ENCODE results near the gene ANOS1. TPM values are rescaled to one million over a fixed set of nuclear protein-coding genes. Genes with fewer than 3 reads are reported as not detected.
A peak's percentile ranks its signal among the peaks of the same experiment; 100 is the strongest.

ANOS1 gene
- total RNA-seq, 1 experiment from 2014 or later, result 6.6 TPM

- DNase-seq (ENCODE audit: low spot score), result no peak
These were observed 11.8 kb downstream of the ANOS1 start for GRCh38 chrX:8720136-8720535.

- DNase-seq (ENCODE audit: low spot score), result no peak
These were observed 14.6 kb downstream of the ANOS1 start for GRCh38 chrX:8717354-8717753.

- DNase-seq (ENCODE audit: low spot score), result no peak
These were observed 17.8 kb downstream of the ANOS1 start for GRCh38 chrX:8714164-8714563.

GRCh38 chrX:8711401-8711800 is 20.5 kb downstream of the ANOS1 start:
- no peak for DNase-seq (ENCODE audit: low spot score)

- no peak for DNase-seq (ENCODE audit: low spot score)
These were observed 27.8 kb downstream of the ANOS1 start for GRCh38 chrX:8704184-8704583.

GRCh38 chrX:8692871-8693270 is 39.1 kb downstream of the ANOS1 start:
- no peak for DNase-seq (ENCODE audit: low spot score)

GRCh38 chrX:8689473-8689872 is 42.5 kb downstream of the ANOS1 start:
- no peak for DNase-seq (ENCODE audit: low spot score)

- no peak for DNase-seq (ENCODE audit: low spot score)
These were observed 43.2 kb downstream of the ANOS1 start for GRCh38 chrX:8688776-8689175.

- DNase-seq (ENCODE audit: low spot score), result no peak
These were observed 47.6 kb downstream of the ANOS1 start for GRCh38 chrX:8684201-8684965.

- no peak for DNase-seq (ENCODE audit: low spot score)
These were observed 48.2 kb downstream of the ANOS1 start for GRCh38 chrX:8683687-8684086.

GRCh38 chrX:8679550-8679949 is 52.4 kb downstream of the ANOS1 start:
- DNase-seq (ENCODE audit: low spot score), result no peak

GRCh38 chrX:8675006-8675630 is 56.8 kb downstream of the ANOS1 start:
- DNase-seq (ENCODE audit: low spot score), result no peak

- DNase-seq (ENCODE audit: low spot score), result peak; percentile 7
These were observed 58.7 kb downstream of the ANOS1 start for GRCh38 chrX:8673201-8673600.

- DNase-seq (ENCODE audit: low spot score), result no peak
These were observed 59.8 kb downstream of the ANOS1 start for GRCh38 chrX:8672176-8672575.

- DNase-seq (ENCODE audit: low spot score), result no peak
These were observed 63.1 kb downstream of the ANOS1 start for GRCh38 chrX:8668813-8669212.

- DNase-seq (ENCODE audit: low spot score), result no peak
These were observed 68.6 kb downstream of the ANOS1 start for GRCh38 chrX:8663325-8663724.

- DNase-seq (ENCODE audit: low spot score), result no peak
These were observed 74.1 kb downstream of the ANOS1 start for GRCh38 chrX:8657883-8658282.

GRCh38 chrX:8653956-8654355 is 78.0 kb downstream of the ANOS1 start:
- DNase-seq (ENCODE audit: low spot score), result no peak

GRCh38 chrX:8649969-8650368 is 82.0 kb downstream of the ANOS1 start:
- DNase-seq (ENCODE audit: low spot score), result no peak

- DNase-seq (ENCODE audit: low spot score), result no peak
These were observed 84.8 kb downstream of the ANOS1 start for GRCh38 chrX:8647176-8647575.

GRCh38 chrX:8639949-8640475 is 91.9 kb downstream of the ANOS1 start:
- no peak for DNase-seq (ENCODE audit: low spot score)

- no peak for DNase-seq (ENCODE audit: low spot score)
These were observed 95.4 kb downstream of the ANOS1 start for GRCh38 chrX:8636497-8636896.

- DNase-seq (ENCODE audit: low spot score), result no peak
These were observed 96.1 kb downstream of the ANOS1 start for GRCh38 chrX:8635812-8636211.

All from H4 (cell line).